ENCODE data around the gene FAR2.
"Not testable (repeated sequence)": the region's sequence is repeated elsewhere in the genome, so short reads cannot be mapped to it uniquely, and the experiment has no call there.

- TF ChIP-seq CTCF, POLR2A (IDR thresholded peaks at IDR 0.05): not testable (repeated sequence)
Observed at GRCh38 chr12:29138855-29139254, 10.2 kb upstream of the FAR2 start.
